GM12878 (cell line): Measurements from ENCODE around the gene RETREG2. TPM values are rescaled to one million over a fixed set of nuclear protein-coding genes. Genes with fewer than 3 reads are reported as not detected.

Source experiments
- BCL11A ChIP-seq: IDR thresholded peaks from 2 replicates; pipeline ENCODE4 v1.6.1; 2011; ENCODE audit warnings: low read depth, low read length
- CREM ChIP-seq: IDR thresholded peaks from 2 replicates; pipeline ENCODE4 v1.6.1; 2014; ENCODE audit warnings: antibody characterized with exemption, low read depth
- DPF2 ChIP-seq: fragments of 450-650 bp; IDR thresholded peaks from 2 replicates; pipeline ENCODE4 v1.6.1; 2017; ENCODE audit warnings: mild to moderate bottlenecking
- IKZF1 ChIP-seq: fragments of 450-650 bp; conservative IDR thresholded peaks from 2 replicates; pipeline ENCODE4 v1.6.1; 2017; ENCODE audit warnings: antibody characterized with exemption, mild to moderate bottlenecking
- NFXL1 ChIP-seq: fragments of 450-650 bp; IDR thresholded peaks from 2 replicates; pipeline ENCODE4 v1.6.1; 2017; ENCODE audit warnings: antibody characterized with exemption, mild to moderate bottlenecking, borderline replicate concordance
- NFYB ChIP-seq: IDR thresholded peaks from 2 replicates; pipeline ENCODE4 v1.6.1; 2011; ENCODE audit warnings: low read depth, mild to moderate bottlenecking, low read length, improper control_type of control experiment, moderate library complexity; ENCODE audit not compliant: insufficient read depth
- NR2C1 ChIP-seq: fragments of 450-650 bp; IDR thresholded peaks from 2 replicates; pipeline ENCODE4 v1.6.1; 2017; ENCODE audit warnings: antibody characterized with exemption, mild to moderate bottlenecking, moderate library complexity
- NRF1 ChIP-seq: conservative IDR thresholded peaks from 2 replicates; pipeline ENCODE4 v1.6.1; 2011; ENCODE audit warnings: mild to moderate bottlenecking, low read depth, low read length, improper control_type of control experiment
- POLR2AphosphoS5 ChIP-seq: IDR thresholded peaks from 2 replicates; pipeline ENCODE4 v1.6.1; 2011; ENCODE audit warnings: mild to moderate bottlenecking, low read length, inconsistent platforms
- PRDM15 ChIP-seq: fragments of 450-650 bp; formaldehyde crosslinking; IDR thresholded peaks from 2 replicates; pipeline ENCODE4 v1.4.0; 2020; ENCODE audit warnings: mild to moderate bottlenecking, moderate library complexity
- RB1 ChIP-seq: fragments of 450-650 bp; formaldehyde crosslinking; IDR thresholded peaks from 2 replicates; pipeline ENCODE4 v1.6.1; 2017; ENCODE audit warnings: mild to moderate bottlenecking, borderline replicate concordance
- SIN3A ChIP-seq: IDR thresholded peaks from 2 replicates; pipeline ENCODE4 v1.6.1; 2012; ENCODE audit warnings: low read depth, low read length, improper control_type of control experiment
- SMAD1 ChIP-seq: fragments of 450-650 bp; IDR thresholded peaks from 2 replicates; pipeline ENCODE4 v1.6.1; 2018; ENCODE audit warnings: mild to moderate bottlenecking, low read depth; ENCODE audit not compliant: partially characterized antibody
- SPI1 ChIP-seq: IDR thresholded peaks from 2 replicates; pipeline ENCODE4 v1.6.1; 2011; ENCODE audit warnings: low read depth, mild to moderate bottlenecking, low read length, moderate library complexity, borderline replicate concordance; ENCODE audit not compliant: insufficient read depth
- SUZ12 ChIP-seq: fragments of 200-600 bp; sonication (generic); IDR thresholded peaks from one replicate; pipeline ENCODE4 v1.6.1; 2018; ENCODE audit warnings: antibody characterized with exemption, mild to moderate bottlenecking; ENCODE audit not compliant: unreplicated experiment
- TCF3 ChIP-seq: IDR thresholded peaks from 2 replicates; pipeline ENCODE4 v1.6.1; 2012; ENCODE audit warnings: low read depth, mild to moderate bottlenecking, low read length, borderline replicate concordance; ENCODE audit not compliant: insufficient read depth
- ZNF622 ChIP-seq: fragments of 450-650 bp; IDR thresholded peaks from 2 replicates; pipeline ENCODE4 v1.6.1; 2017; ENCODE audit warnings: mild to moderate bottlenecking, inconsistent platforms
- ZNF687 ChIP-seq: fragments of 450-650 bp; IDR thresholded peaks from 2 replicates; pipeline ENCODE4 v1.6.1; 2017; ENCODE audit warnings: mild to moderate bottlenecking, moderate library complexity
- polyA plus RNA-seq, 11 experiments: library from polyadenylated mRNA; depleted of rRNA in 4 of 11; unstranded in 6 of 11; stranded (reverse) in 5 of 11; fragments of >200 nt; fragmentation: Nextera tagmentation in 4 of 11; fragmentation: Illumina TruSeq in 1 of 11; extraction: Ambion mirVana in 4 of 11; extraction: Trizol in 1 of 11; gene quantifications; 1 replicate in 1 of 11; 2 replicates in 10 of 11; pipeline versions ENCODE4 v1.2.1 to v1.2.3, GENCODE V29; 2011 to 2016; ENCODE audit warnings: inconsistent platforms in 2 of 11, missing spikeins in 2 of 11, low read depth in 1 of 11
- total RNA-seq, 4 experiments: library from RNA; depleted of rRNA in 3 of 4; stranded (reverse); fragments of >200 nt in 3 of 4; fragmentation: Illumina TruSeq in 1 of 4; extraction: Trizol in 1 of 4; gene quantifications; 2 replicates each; pipeline versions ENCODE4 v1.2.1 to v1.2.3, GENCODE V29; 2013 to 2021
- TF ChIP-seq, protein P1 (sequence below): fragments of 450-650 bp; formaldehyde crosslinking; IDR thresholded peaks from 2 replicates; pipeline ENCODE4 v1.4.0; 2022; ENCODE audit warnings: mild to moderate bottlenecking, moderate library complexity

The RETREG2 gene
- total and polyA plus RNA-seq, 10 of the 15 experiments (the other 5 are each of a cell fraction or from before 2014, with no cell fraction given), result 10.1 to 72.0 (median 28.3) TPM

DNA sequence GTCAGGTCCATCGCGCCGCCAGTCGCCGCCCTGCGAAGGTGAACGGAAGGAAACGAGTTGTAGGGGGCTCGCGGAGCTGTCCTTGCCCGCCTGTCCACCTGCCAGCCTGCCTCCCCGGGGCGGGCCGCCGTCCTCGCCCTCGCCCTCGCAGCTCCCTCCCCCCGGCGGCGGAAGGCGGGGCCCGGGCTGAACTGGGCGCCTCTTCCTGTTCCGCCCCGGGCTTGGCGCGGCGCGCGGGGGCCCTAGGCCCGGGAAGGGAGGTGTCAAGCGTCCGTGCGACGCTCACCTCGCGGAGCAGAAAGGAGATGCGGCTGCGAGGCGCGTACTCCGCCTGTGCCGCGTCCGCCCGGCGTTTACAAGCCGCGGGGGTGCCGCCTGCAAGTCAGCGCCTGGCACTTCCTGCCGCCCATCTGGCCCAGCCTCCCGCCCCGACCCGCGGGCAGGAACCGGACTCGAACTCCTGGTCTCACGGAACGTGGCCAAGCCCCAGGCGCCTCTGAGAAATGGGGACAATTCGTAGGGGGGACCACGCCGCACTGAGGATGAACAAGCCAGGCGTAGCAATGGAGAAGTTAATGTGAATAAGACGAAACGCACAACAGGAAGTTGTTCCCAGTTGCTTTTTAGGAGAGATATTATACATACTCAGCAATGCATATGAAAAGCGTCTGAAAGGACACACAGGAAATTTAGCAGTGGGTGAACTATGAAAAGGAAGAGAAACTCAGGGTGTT, 1.1 kb upstream of the RETREG2 start, which contains the start of gene CNPPD1 (continued):
- TF ChIP-seq NR2C1, result peak; percentile 42; the same call in 1 of the 2 replicates
- TF ChIP-seq NFXL1, result no peak
- peak; percentile 57 for TF ChIP-seq CREM
- peak; percentile 79; the same call in 1 of the 2 replicates for TF ChIP-seq POLR2AphosphoS5
- no peak for TF ChIP-seq PRDM15
- TF ChIP-seq SIN3A, result no peak; the same call in 1 of the 2 replicates
- no peak for TF ChIP-seq SMAD1
- TF ChIP-seq NFYB, result no peak
- no peak for TF ChIP-seq SUZ12
- TF ChIP-seq, protein P1, sequence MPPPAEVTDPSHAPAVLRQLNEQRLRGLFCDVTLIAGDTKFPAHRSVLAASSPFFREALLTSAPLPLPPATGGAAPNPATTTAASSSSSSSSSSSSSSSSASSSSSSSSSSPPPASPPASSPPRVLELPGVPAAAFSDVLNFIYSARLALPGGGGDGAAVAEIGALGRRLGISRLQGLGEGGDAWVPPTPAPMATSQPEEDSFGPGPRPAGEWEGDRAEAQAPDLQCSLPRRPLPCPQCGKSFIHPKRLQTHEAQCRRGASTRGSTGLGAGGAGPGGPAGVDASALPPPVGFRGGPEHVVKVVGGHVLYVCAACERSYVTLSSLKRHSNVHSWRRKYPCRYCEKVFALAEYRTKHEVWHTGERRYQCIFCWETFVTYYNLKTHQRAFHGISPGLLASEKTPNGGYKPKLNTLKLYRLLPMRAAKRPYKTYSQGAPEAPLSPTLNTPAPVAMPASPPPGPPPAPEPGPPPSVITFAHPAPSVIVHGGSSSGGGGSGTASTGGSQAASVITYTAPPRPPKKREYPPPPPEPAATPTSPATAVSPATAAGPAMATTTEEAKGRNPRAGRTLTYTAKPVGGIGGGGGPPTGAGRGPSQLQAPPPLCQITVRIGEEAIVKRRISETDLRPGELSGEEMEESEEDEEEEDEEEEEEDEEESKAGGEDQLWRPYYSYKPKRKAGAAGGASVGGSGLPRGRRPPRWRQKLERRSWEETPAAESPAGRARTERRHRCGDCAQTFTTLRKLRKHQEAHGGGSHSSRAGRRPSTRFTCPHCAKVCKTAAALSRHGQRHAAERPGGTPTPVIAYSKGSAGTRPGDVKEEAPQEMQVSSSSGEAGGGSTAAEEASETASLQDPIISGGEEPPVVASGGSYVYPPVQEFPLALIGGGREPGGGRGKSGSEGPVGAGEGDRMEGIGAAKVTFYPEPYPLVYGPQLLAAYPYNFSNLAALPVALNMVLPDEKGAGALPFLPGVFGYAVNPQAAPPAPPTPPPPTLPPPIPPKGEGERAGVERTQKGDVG, result no peak
- TF ChIP-seq RB1, result peak; percentile 82; the same call in 1 of the 2 replicates
- TF ChIP-seq SPI1, result peak; percentile 43
- peak; percentile 16; the same call in 1 of the 2 replicates for TF ChIP-seq TCF3
- TF ChIP-seq ZNF687, result peak; percentile 97
- TF ChIP-seq IKZF1, result peak; percentile 79
- no peak for TF ChIP-seq BCL11A
- TF ChIP-seq ZNF622, result no peak
- no peak for TF ChIP-seq NRF1
- peak; percentile 71 for TF ChIP-seq DPF2
